ENCODE results near the gene GLP2R.

GLP2R gene

DNA sequence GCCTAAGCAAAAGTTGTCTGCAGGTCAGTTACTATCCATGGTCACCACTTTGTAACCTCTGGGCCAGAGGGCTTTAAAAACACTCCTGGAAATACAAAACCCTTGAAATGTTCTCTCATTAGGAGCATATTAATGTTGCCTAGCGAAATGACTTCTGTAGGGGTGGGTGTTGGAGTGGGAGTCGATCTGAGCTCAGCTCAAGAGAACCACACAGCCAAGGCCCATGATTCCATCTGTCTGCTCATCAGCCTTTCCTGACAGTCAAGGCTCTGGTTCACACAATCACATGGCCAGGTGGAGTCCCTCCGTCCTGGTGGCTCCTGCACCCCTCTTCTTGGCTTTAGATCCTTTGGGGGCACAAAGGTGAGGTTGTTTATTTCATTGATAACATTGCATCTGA lies 52.6 kb downstream of the GLP2R start:
- TF ChIP-seq EZH2phosphoT487 (conservative IDR thresholded peaks at IDR 0.05; ENCODE audit: low read length) (no peak), CTCF (IDR thresholded peaks at IDR 0.05; ENCODE audit: insufficient read depth, low read length, poor library complexity, severe bottlenecking) (no peak)
- Histone ChIP-seq H3K27ac (ENCODE audit: low read depth, low read length) (no peak overlapping the region), H3K4me3 (ENCODE audit: insufficient read depth, low read length, poor library complexity, severe bottlenecking) (no peak overlapping the region), H3K36me3 (ENCODE audit: low read length) (no peaks in the 10 kb centered on the region; the same call in 1 of the 2 replicates), H3K9ac (ENCODE audit: low read length) (no peak overlapping the region), H4K20me1 (ENCODE audit: low read depth, low read length) (no peaks in the 10 kb centered on the region), H2AFZ (ENCODE audit: low read depth, low read length, severe bottlenecking) (no peak overlapping the region), H3K9me2 (replicated peaks; ENCODE audit: insufficient read depth, low read length) (no peaks in the 10 kb centered on the region), H3K4me2 (ENCODE audit: low read depth, low read length, poor library complexity, severe bottlenecking) (no peak overlapping the region), H3K27me3 (ENCODE audit: low read length) (no peaks in the 10 kb centered on the region), H3F3A (ENCODE audit: insufficient read depth) (no peaks in the 10 kb centered on the region), H3K79me2 (ENCODE audit: insufficient read depth, low read length) (no peaks in the 10 kb centered on the region), H3K9me3 (ENCODE audit: insufficient read depth, low read length) (peaks cover 1% of the 10 kb centered on the region; the same call in 1 of the 2 replicates)

DNA sequence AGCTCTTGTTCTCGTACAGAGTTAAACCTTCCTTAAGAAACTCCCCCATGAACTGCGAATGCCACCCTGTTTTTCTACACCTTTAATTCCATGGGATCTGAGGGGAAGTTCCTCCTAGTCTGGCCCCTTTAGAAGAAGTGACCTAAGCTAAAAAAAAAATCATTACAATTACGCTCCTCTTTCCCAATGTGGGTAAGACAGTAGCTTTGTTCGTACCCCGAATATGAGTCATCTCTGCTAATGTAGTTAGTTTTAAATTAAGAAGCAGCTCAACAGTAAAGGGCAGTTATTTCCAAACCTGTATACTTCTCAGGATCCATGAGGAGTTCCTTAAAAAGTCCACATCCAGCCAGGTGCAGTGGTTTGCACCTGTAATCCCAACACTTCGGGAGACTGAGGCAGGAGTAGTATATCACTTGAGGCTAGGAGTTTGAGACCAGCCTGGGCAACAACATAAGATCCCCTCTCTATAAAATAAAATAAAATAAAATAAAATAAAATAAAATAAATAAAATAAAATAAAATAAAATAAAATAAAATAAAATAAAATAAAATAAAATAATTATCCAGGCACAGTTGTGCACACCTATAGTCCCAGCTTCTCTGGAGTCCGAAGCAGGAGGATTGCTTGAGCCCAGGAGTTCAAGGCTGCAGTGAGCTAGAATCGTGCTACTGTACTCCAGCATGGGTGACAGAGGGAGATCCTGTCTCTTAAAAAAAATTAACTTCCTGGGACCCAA lies 53.2 kb downstream of the GLP2R start:
- Histone ChIP-seq H2AFZ (ENCODE audit: low read depth, low read length, severe bottlenecking) (no peak overlapping the region), H3K9me3 (ENCODE audit: insufficient read depth, low read length) (peaks cover 4% of the 10 kb centered on the region; the same call in 1 of the 2 replicates), H4K20me1 (ENCODE audit: low read depth, low read length) (no peaks in the 10 kb centered on the region), H3K9me2 (replicated peaks; ENCODE audit: insufficient read depth, low read length) (no peaks in the 10 kb centered on the region), H3K36me3 (ENCODE audit: low read length) (no peaks in the 10 kb centered on the region; the same call in 1 of the 2 replicates), H3K4me3 (ENCODE audit: insufficient read depth, low read length, poor library complexity, severe bottlenecking) (no peak overlapping the region), H3F3A (ENCODE audit: insufficient read depth) (no peaks in the 10 kb centered on the region), H3K79me2 (ENCODE audit: insufficient read depth, low read length) (no peaks in the 10 kb centered on the region), H3K4me2 (ENCODE audit: low read depth, low read length, poor library complexity, severe bottlenecking) (no peak overlapping the region), H3K9ac (ENCODE audit: low read length) (no peak overlapping the region), H3K27me3 (ENCODE audit: low read length) (no peaks in the 10 kb centered on the region), H3K27ac (ENCODE audit: low read depth, low read length) (no peak overlapping the region)
- TF ChIP-seq CTCF (IDR thresholded peaks at IDR 0.05; ENCODE audit: insufficient read depth, low read length, poor library complexity, severe bottlenecking) = no peak
- TF ChIP-seq EZH2phosphoT487 (conservative IDR thresholded peaks at IDR 0.05; ENCODE audit: low read length) = no peak

- TF ChIP-seq CTCF (IDR thresholded peaks at IDR 0.05; ENCODE audit: insufficient read depth, low read length, poor library complexity, severe bottlenecking) (no peak), EZH2phosphoT487 (conservative IDR thresholded peaks at IDR 0.05; ENCODE audit: low read length) (no peak)
- Histone ChIP-seq H3K9me2 (replicated peaks; ENCODE audit: insufficient read depth, low read length) (no peaks in the 10 kb centered on the region), H3K27ac (ENCODE audit: low read depth, low read length) (no peak overlapping the region), H3K27me3 (ENCODE audit: low read length) (no peaks in the 10 kb centered on the region), H3K4me2 (ENCODE audit: low read depth, low read length, poor library complexity, severe bottlenecking) (no peak overlapping the region), H3K36me3 (ENCODE audit: low read length) (no peaks in the 10 kb centered on the region; the same call in 1 of the 2 replicates), H3K79me2 (ENCODE audit: insufficient read depth, low read length) (no peaks in the 10 kb centered on the region), H3K4me3 (ENCODE audit: insufficient read depth, low read length, poor library complexity, severe bottlenecking) (no peak overlapping the region), H2AFZ (ENCODE audit: low read depth, low read length, severe bottlenecking) (no peak overlapping the region), H3K9ac (ENCODE audit: low read length) (no peak overlapping the region), H4K20me1 (ENCODE audit: low read depth, low read length) (no peaks in the 10 kb centered on the region), H3K9me3 (ENCODE audit: insufficient read depth, low read length) (peaks cover 4% of the 10 kb centered on the region; the same call in 1 of the 2 replicates), H3F3A (ENCODE audit: insufficient read depth) (no peaks in the 10 kb centered on the region)
These were observed 54.9 kb downstream of the GLP2R start for GRCh38 chr17:9880582-9880999.
